ENCODE results near the gene CTDSP2.
"Not testable (repeated sequence)": the region's sequence is repeated elsewhere in the genome, so short reads cannot be mapped to it uniquely, and the experiment has no call there.

Gene CTDSP2

DNA sequence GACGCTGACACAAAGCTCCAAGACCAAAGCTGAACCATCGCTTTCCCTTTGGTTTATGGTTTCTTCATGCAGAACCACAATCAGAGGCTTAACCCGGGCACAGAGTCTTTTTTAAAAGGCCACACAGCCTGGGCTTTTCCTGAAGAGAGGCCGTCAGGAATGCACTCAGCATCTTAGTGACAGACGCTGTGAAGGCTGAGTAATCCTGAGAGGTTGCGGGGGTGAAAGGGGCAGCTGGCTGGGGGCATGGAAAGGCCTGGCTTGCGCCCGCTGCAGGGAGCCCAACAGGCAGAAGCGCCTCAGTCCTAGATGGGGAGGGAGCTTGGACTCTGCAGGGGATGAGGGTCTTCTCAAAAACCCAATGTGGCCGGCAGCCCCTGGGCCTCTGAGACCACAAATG lies 13.6 kb downstream of the CTDSP2 start:
- FAIRE-seq: no peak

DNA sequence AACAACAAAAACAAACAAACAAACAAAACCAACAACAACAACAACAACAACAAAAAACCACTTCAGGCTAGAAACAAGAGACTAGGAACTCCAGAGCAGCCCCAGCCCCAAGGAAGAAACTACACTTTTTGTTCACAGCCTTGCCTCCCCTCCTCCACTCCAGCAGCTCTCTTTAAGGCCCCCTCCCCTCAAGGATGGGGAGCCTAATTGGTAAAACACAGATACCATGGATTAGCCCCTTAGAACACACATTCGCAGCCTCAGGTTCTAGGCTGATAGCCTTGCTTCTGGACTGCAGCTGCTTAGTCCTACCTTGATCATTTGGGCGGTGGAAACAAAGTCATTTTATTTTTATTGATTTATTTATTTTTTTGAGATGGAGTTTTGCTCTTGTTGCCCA lies 16.1 kb downstream of the CTDSP2 start:
- no peak for FAIRE-seq

DNA sequence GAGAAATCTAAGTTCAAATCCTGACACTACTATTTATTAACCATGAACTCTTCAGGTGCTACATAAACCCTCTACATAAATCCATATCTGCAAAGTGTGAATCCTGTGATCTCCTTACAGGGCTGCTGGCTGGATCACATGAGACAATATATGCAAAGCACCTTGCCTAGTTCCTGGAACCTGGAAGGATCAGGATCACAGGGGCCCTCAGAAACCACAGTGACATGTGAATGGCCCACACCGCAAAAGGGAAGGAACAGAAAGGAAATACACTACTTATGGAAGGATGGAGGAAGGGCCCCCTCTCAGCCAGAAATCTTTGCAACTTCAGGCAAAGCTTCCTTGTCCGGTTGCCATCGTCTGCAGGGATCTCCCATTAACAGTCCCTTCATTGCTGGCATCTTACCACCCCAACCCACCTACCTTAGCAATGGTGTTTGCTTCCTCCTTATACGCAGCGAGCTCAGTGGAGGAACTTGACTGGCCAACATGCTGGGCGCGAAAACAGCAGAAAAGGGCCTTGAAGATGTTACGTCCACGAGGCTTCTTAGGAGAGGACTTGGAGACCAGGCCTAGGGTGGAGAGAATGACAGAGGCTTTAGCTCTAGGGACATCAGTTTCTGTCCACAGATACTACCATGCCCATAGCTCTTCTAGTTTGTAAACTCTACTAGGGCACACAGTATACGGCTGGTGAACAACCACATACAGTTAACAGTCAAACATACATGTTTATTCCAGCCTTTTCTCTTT lies 17.3 kb downstream of the CTDSP2 start:
- FAIRE-seq: no peak

DNA sequence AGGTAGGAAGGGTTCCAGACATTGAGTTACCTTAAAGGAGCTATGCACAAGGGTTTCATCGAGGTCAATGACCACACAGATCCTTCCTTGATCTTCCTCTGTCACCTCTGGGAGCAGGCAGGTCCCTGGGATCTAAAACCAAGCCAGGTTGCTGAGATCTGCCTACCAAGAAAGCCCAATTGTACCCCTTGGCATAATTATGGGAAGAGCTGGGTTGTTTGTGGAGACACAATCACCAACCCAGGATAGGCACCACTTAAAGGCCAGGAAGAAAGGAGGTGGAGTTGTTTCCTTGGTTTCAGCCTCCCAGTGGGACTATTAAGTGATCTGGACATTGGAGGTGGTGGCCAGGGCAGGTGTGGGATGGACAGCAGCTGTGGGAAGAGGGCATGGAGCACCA lies 19.6 kb downstream of the CTDSP2 start:
- no peak for FAIRE-seq

DNA sequence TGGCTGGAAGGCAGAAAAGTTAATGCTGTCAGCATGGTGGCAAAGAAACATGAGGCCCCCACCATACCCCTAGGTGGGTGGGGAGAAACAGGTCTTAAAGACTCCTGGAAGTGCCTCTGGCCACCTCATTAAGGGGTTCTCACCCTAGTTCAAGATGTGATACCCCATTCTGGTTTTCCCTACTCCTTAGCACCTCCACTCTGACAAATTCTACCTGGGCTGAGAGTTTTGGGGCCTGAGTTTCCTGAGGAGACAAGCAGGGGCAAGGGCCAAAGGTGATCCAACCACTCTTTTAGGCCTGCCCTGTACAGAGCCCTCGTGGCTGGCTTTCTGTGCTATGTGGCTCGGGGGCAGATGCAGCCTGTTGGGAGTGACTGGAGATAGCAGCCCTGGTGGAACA lies 20.1 kb downstream of the CTDSP2 start:
- no peak for FAIRE-seq

DNA sequence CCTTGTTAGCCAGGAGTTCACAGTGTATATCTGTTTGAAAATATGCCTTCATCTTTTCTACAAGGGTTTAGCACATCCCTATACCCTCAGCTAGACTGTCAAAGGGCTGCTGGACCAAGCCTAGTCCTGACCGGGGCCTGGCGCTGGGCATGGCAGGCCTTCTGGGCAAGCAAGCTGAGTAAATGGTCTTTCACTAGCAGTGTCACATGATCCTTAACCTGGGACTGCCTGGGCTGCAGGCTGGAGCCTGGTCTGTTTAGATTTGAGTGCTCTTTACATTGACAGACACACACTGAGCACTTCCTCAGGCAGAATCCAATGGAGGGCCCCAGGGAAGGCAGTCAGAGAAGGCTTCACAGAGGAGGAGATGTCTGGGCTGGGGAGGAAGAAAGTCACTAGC lies 21.1 kb downstream of the CTDSP2 start:
- no peak for FAIRE-seq

DNA sequence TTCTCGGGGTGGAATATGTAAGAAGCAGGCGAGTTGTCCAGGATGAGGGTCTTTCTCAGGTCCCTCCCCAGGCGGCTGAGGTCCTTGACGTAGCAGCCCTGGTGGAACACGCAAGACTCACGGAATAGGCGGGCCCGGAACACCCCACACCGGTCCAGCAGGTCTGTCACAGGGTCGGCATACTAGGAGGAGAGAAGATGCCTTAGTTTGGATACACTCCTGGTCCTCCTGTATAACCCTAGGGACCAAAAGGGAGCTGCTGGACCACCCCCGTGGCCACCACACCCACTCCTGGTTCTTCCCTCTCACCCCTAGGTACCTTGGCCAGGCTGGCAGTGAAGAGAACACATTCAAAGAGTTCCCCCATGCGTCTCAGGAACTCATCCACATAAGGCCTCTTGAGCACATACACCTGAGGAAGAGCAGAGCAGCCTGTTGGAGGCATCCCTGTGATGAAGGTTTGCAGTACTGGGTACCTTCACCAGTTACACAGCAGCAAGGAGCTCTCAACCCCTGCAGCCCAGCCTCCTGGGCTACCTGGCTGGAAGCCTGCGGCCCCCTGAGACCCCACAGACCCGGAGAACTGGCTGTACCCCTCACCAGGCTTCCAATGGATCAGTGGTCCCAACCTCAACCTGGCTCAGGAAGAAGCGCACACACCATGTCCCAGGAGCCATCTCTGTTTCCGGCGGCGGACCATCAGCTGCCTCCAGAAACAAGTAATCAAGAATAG lies 22.5 kb downstream of the CTDSP2 start:
- FAIRE-seq: no peak

DNA sequence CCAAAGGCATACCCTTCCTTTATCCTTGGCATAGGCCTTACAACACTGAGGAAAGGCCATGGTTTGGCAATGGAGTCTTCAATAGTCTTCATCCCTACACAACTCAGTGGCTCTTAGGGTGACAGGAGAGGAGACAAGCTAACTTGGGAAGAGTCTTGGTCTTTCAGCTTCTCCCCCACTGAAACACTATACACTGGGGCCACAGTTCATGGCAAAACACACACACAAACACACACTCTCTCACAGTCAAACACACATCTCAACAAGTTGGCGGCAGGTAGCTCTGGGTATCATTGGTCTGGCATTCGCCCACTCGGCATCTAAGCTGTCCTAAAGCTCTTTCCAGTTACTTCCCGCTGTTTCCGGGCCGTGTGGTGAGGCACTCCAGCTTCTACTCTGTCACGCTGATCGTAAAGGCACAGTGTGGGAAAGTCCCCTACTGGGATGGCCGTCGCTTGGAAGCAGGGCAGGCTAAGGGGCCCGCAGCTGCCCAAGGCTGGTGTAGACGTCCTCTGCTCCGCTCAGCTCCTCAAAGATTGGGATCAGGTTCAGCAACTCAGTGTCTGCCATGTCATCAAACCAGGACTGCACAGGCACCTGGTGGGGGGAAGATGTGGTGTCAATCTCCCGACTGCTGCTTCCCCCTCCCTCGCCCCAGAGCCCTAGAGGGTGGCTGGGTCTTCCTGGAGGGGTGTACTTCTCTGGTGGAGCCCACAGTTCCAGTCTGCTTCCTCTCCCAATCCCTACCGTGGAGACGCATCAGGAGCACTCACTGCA lies 23.2 kb downstream of the CTDSP2 start:
- FAIRE-seq: no peak

DNA sequence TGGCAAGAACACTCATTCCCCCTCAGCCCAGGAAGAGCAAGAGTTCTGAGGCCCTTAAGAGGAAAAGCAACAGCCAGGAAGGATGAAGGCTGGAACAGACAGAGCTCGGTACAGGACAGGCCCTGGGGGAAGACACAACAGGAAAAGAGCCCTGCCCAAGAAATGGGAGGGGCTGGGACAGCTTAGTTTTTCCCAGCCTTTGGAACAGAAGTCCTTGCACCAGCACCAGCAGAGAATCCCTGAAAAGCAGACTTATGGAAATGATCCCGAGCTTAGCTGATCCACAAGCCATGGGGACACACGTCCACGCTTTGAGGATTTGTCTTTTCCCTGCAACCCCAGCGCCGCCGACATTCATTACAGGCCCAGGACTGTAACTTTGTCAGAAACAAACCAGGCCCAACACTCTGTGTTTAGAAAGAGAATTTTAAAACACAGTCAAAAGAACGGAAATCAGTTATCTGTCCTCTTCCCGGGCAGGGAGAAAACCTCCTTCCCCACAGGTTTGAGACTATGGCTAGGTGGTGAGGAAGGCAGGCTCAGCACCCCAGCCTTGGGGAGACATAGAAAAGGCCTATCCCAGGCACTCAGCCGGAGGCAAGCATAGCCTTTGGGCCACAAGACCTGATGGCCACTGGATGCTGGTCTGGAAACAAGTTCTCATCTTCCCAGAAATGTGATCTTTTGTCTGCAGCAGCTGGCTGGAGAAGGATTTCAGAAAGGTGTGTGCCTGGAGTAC lies 24.0 kb downstream of the CTDSP2 start:
- FAIRE-seq: no peak

DNA sequence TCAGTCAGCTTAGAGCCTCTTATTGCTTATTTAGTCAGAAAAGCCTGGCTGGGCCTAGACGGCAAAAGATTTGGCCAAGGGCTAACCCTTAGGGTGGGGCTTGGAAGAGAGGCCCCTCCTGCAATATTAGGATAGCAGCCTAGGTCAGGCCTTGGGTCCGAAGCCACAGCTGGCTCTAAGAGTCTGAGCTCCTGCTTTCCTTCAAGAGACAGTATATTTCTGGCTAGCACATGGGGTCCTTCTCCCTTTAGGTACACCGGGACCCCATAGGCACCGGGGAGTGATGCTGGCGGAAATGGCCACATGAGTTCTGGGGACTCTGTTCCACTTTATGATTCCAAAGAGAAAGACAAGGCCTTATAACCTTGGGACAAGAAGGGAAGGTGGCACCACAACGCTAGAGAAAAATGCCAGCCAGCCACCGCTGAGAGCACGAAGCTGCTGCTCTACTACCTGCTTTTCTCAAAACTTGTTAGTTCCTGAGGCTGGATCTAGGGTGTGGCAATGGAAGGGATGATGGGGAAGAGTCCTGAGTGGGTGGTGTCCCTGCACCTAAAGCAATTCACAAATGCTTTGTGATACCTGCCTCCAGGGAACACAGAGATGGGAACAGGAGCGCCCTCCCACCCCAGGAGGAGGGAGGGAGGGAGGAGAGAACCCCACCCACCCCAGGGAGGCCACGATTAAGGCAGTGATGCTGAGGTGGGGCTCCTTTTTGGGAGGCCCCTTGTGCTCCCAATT lies 24.9 kb downstream of the CTDSP2 start:
- FAIRE-seq: no peak

DNA sequence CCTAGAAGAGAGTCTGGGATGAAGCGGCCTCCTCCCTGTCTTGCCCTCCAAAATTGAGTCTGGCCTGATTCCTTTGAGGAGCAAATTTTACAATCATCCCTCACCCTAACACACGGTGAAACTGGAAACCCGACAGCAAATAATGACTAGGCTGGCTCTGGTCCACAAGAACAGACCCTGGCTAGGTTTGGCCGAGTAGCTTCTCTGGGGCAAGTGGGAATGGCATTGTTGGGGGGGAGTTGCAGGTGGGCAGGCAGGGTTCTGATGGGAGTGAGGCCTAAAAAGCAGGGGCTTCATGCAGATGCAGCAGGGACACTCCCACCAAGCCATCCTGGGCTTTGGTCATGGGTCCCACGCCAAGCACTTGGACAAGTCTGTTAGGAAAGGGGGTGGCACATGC lies 25.5 kb downstream of the CTDSP2 start:
- not testable (repeated sequence) for FAIRE-seq

DNA sequence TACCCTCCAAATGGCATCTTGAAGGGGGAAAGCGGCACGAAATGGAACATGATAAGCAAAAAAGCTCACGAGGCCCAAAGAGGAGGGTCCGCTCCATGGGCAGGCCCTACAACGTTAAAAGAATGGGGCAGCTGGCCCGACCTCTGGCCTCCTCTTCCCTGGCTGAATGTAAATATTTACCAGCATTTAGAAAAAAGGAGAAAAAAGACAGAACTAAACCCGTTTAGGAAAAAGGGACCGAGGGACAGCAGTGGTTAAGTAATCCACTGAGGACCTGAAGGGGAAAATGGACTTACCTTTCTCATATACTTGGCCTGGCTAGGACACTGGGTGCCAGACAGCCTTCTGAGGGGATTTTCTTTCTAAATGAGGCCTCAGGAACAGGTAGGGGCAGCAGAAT lies 26.4 kb downstream of the CTDSP2 start:
- not testable (repeated sequence) for FAIRE-seq

DNA sequence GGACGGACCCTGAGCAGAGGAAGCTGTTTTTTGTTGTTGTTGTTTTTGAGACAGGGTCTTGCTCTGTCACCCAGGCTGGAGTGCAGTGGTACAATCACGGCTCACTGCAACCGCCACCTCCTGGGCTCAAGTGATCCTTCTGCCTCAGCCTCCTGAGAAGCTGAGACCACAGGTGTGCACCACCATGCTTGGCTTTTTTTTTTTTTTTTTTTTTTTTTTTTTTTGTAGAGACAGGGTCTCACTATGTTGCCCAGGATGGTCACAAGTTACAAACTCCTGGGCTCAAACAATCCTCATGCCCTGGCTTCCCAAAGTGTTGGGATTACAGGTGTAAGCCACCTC lies 28.6 kb downstream of the CTDSP2 start:
- not testable (repeated sequence) for FAIRE-seq

DNA sequence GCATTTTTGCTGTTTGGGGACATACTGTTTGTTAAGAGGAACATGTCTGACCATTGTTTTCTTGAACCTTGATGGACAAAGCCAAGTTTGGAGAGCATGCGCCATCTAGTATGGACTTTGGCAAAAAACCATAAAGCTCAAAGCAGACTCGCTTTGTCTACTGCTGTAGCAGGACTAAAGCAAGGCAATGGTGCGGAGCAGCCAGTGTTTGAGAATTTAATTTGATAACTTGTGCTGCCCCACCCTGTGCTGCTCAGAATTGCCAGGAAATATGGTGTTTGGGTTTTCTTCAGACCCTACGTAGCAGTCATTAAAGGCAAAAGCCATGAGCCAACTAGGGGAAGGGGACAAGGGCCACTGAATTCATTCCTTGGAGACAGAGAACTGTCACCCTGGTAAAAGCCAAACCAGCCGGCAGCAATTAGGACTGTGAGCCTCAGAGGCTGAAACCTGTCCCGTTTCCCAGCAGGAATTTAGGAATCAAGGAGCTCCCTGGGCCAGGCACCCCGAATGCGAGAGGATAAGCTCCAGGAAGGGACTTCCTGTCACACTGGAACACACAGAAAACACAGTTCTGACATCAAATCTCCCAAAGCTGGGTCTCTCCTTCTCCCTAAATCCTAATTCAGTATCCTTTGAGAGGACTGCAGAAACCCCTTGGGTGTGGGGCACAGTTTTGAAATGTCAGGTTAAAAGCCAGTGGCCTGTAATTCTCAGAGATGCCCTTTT lies 29.1 kb downstream of the CTDSP2 start:
- no peak for FAIRE-seq

DNA sequence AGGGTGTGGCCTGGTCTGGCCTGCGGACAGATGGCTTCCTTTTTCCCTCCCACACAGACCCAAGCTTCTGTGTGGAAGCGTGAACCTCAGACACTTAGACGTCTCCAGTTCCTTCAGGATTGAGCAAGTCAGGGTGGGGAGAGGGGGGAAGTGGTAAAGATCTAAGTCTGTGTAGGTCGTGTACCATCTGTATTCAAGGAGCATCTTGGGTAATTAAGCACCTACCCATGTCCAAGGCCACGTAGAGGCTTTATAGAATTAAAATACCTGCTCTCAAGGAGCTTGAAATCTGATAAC lies 29.7 kb downstream of the CTDSP2 start:
- no peak for FAIRE-seq

DNA sequence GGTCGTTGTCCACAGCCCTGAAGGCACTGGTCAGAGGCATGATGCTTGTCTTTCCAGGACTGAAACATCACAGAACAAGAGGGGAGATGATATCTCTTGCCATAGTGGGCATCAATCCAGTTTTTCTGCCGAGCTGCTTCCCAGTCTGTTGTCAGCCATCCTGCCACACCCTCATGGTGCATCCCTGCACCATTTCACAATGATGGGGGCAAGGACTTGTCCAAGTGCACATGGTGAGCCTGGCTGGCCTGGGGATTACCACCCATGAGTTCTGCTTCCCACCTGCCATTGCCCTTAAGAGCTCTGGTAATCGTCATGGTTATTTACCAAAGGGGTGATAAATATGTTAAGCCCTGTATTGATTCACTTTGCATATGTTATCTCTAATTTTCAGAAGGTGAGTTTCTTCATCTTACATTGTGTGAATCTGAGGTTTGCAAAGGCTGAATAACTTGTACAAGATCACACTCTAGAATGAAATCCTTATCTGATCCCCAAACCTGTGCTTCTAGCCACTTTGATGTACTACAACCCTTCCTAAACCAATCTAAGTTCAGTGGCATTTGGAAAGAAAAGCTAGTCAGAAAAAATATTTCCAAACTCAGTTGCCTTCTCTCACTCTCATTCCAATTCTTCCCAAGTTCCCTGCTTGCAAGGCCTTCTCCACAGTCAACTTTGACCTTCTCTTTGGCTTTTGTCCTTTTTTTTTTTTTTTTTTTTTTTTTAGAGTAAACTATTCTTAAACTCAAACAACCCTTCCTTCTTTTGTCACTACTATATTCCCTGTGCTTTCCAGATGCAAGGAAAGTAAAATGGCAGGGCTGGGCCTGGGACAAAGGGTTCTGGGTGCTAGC lies 30.3 kb downstream of the CTDSP2 start:
- no peak for FAIRE-seq

DNA sequence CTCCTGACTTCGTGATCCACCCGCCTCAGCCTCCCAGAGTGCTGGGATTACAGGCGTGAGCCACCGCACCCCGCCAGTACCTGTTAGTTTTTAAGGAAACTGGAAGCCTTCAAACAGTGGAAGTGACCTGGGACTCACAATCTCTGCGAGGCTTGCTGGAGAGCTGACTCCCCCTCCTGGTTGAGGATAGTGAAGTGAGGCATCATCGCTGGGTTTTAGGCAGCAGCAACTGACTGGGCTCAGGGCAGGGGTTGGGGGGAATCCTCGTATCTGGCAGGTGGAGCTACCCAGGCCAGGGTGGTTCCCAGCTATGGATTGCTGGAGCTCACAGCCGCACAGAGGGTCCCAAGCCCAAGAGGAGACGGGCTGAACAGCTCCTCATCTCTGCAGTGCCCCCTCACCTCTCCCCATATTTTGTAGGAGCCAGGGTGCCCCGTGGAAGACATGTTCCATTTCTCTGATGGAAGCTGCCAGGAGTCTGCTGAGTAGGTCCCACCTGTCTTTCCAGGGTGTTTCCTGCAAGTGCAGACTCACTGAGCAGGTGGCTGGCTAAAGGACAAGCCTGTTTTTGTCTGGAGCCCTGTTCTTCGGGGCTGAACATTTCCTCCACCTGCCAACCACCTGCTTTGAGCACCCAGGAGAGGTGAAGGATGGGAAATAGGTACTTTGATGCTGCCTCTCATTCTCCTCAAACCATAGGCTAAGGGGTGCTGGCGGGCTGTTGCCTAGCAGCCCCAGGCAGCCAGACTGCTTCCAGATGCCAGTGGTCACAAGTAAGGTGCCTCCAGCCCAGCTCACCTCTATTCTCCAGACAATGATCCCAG lies 31.1 kb downstream of the CTDSP2 start:
- no peak for FAIRE-seq

DNA sequence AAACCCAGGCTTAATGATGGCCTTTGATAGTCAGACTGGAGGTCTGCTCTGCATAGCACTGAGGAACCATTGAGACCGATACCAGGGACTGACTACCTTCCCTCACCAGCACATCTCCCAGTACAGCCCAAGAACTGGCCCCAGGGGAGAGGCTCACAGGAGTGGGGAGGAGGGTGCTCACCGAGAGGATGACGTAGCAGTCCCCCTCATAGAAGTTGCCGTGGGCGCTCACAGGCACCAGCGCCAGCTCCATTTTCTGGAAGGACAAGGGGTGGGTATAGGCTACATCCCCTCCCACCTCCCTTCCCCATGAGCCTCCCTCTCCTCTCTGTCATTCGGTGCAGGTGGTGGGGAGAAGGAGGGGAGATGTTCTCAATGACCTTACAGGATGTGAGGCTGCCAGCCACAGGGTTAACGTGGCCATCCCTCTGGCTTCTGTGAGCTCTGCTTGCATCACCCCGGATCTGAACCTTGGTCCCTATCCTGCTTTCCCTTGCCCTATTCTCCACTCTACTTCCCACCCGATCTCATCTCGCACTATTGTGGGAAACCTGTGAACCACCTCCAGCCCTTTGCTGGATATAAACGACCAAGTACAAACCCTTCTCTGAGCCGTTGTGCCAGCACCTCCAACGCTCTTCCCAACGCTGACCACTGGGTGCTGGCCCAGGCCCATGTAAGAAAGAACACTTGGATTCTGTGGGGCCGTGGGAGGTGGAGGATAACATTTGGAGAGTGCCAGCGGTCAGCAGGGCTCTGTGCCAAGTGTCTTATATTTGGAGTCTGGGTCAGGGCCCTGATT lies 32.4 kb downstream of the CTDSP2 start:
- no peak for FAIRE-seq

All from TTC549 (cell line).